ENCODE measurements around the gene ANKRD2. TPM values are rescaled to one million over a fixed set of nuclear protein-coding genes. Genes with fewer than 3 reads are reported as not detected.
"Not testable (repeated sequence)": the region's sequence is repeated elsewhere in the genome, so short reads cannot be mapped to it uniquely, and the experiment has no call there.

Gene ANKRD2
- total RNA-seq, 1 donor from 2014 or later, result 138 TPM

GRCh38 chr10:97566336-97566996 is 6.1 kb upstream of the ANKRD2 start:
- intact Hi-C loops (cut with DNase I), result no loop called here
- no peak for DNase-seq (ENCODE audit: low spot score)

DNA sequence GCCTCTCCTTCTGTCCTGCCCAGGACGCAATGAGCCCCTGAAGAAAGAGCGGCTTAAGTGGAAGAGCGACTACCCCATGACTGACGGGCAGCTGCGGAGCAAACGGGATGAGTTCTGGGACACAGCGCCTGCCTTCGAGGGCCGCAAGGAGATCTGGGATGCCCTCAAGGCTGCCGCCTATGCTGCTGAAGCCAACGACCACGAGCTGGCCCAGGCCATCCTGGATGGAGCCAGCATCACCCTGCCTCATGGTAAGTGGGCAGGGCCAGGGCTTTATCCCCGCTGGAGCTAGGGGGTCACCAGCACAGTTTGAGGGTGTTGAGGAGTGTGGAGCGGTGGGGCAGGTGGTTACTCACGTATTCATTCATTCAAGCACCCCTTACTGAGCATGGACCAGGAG is 4.7 kb upstream of the ANKRD2 start:
- DNase-seq (ENCODE audit: low spot score), result no peak
- intact Hi-C loops (cut with DNase I), result no loop called here

DNA sequence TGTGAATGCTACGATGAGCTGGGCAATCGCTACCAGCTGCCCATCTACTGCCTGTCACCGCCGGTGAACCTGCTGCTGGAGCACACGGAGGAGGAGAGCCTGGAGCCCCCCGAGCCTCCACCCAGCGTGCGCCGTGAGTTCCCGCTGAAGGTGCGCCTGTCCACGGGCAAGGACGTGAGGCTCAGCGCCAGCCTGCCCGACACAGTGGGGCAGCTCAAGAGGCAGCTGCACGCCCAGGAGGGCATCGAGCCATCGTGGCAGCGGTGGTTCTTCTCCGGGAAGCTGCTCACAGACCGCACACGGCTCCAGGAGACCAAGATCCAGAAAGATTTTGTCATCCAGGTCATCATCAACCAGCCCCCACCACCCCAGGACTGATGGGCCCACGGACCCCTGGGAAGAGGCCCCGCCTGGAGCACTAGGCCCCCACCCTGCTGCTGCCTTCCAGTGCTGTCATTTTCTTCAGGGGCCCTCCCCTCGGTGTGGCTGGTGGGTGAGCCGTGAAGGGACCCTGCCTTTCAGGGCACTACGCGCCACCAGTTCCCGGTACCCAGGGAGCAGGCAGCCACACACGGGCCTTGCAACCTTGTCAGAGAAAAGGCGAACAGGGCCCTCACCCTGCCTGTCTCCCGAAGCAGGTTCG is 2.3 kb upstream of the ANKRD2 start:
- DNase-seq (ENCODE audit: low spot score), result no peak

DNA sequence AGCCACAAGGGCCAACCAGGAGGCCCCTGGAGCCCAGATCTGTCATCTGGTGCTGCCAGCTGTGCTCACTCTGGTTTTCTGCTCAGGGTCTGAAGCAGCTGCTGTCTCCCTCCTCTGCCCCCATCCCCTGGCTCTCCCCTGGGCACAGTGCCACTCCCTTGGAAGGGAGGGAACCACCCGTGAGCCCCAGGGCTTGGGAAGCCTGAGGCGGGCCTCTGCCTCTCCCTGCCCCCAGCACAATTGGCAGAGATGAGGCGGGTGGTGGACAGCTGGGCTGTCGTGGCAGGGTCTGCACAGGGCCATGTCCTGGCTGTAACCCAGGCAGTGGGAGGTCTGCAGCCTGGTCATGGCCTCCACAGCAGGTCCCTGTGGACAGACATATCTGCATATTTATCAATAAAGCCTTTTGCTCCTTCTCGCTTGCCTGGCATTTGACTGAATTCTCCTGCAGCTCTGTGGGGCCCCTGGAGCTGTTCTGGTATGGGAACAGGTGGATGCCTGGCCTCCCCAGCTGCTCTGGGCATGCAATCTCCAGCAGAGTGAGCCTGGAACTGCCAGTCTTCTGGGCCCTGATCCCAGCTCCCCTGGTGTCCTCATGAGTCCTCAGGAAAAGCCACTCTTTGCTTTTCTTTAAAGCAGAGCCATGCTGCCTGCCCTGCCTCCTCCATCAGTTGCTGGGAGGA is 1.6 kb upstream of the ANKRD2 start:
- intact Hi-C loops (cut with DNase I), result no loop called here

More for the DNA sequence above, 2.3 kb upstream of the ANKRD2 start:
- intact Hi-C loops (cut with DNase I), result no loop called here

DNA sequence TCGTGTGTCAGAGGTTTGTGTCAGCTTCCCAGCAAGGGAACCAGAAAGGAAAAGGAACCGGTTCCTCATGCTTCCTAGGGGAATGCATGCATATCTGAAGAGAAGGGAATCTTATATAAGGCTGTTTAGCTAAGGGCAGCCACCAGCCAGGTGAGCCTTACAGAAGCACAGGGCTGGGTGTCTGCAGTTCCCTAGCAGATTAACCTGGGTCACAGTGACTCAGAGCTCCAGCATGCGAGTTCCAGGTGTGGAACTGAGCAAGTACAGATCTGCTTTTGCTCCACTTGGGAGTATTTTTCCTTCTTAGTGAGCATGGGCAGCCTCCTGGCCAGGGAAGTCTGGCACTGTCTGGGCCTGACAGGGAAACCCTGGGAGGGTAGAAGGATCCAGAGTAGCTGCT is 957 bp upstream of the ANKRD2 start:
- intact Hi-C loops (cut with DNase I), result no loop called here
- no peak for DNase-seq (ENCODE audit: low spot score)

More for the DNA sequence above, 1.6 kb upstream of the ANKRD2 start:
- DNase-seq (ENCODE audit: low spot score), result no peak

- DNase-seq (ENCODE audit: low spot score), result no peak
Measured at GRCh38 chr10:97573021-97573420, 442 bp downstream of the ANKRD2 start.

DNA sequence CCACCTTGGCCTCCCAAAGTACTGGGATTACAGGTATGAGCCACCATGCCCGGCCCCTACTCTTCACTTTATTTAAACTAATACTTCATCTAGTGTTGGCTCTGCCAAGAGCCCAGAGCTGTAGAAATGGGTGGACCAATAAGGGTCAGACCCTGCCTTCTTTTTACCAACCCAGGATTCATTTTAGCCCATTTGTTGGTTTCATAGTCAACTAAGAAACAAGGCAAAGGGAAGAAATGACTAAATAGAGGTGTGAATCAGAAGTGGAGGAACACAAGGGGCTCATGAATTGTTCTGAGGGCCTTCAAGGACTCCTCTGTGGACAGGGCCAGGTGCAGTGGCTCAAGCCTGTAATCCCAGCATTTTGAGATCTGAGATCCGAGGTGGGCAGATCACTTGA is 1.1 kb downstream of the ANKRD2 start:
- DNase-seq (ENCODE audit: low spot score), result no peak
- intact Hi-C loops (cut with DNase I), result loop anchor here (1.0 kb wide), 2 partner anchors 23 to 36 kb away; no protein-coding TSS in a partner anchor

More at GRCh38 chr10:97573021-97573420, 442 bp downstream of the ANKRD2 start:
- intact Hi-C loops (cut with DNase I), result no loop called here

DNA sequence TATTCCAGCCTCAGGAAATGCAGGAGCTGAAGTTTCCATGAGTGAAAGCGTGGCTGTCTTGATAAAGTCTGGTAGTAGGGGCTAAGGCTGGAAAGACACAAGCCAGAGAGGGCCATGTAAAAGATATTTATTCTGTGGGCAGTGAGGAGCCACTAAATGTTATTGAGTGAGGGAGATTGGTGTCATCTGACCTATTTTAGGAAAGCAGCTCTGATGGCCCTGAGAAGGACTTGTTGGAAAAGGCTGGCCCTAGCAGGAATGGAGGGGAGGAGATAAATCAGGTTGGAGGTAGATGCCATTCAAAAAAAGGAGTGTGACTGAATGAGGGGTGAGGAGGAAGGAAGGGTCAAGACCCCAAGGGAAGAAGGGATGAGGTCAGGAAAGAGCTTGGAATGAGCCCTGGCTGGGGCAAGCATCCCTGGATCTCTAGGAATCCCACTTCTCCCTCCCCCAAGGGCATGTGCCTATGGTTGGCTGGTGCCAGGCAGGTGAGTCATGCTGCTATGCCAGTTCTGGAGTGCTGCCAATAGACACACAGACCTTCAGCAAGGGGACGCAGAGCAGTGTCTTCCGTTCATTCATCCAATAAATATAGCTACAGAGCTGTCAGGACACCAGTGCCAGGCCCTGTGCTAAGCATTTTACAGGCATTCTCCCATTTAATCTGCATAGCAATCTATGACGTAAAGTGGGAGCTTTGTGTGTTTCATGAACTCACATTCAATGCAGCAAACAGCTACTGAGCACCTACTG is 2.0 kb downstream of the ANKRD2 start:
- peak; percentile 85 for DNase-seq (ENCODE audit: low spot score)
- intact Hi-C loops (cut with DNase I), result loop anchor here (1.0 kb wide), 2 partner anchors 22 to 35 kb away; no protein-coding TSS in a partner anchor

DNA sequence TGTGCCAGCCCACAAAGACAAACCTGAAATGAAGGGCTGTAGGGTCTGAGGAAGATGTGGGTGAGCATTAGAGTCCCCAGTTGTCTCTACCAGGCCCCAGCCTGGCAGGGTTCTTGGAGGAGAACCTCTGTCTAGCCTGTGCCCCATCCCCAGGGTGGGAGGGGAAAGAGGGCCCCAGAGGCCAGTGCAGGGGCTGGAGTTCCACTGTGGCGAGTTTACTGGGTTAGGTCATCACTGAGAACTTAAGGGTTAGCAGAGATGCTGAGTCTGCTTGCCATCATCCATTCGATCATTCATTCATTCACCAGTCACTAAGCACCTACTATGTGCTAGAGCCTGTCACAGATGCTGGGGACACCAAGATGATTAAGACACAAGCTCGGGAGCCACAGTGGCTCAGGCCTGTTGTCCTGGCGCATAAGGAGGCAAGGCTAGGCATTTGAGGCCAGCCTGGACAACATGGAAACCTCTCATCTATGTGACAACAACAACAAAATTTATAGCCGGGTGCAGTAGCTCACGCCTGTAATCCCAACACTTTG is 2.6 kb downstream of the ANKRD2 start:
- DNase-seq (ENCODE audit: low spot score), result no peak
- intact Hi-C loops (cut with DNase I), result no loop called here

DNA sequence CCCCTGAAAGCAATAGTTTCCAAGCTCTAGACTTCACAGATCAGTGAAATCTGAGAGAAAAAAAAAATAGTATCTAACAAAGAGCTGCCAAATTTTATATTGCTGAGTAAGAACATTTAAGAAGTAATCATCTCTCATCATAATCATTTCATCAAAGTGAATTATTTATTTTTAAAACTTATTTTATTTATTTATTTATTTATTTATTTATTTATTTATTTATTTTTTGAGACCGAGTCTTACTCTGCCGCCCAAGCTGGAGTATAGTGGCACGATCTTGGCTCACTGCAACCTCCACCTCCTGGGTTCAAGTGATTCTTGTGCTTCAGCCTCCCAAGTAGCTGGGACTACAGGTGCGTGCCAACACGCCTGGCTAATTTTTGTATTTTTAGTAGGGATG is 3.9 kb downstream of the ANKRD2 start:
- DNase-seq (ENCODE audit: low spot score); intact Hi-C loops (cut with DNase I): not testable (repeated sequence)

- DNase-seq (ENCODE audit: low spot score), result no peak
Measured at GRCh38 chr10:97577701-97578100, 5.1 kb downstream of the ANKRD2 start.

DNA sequence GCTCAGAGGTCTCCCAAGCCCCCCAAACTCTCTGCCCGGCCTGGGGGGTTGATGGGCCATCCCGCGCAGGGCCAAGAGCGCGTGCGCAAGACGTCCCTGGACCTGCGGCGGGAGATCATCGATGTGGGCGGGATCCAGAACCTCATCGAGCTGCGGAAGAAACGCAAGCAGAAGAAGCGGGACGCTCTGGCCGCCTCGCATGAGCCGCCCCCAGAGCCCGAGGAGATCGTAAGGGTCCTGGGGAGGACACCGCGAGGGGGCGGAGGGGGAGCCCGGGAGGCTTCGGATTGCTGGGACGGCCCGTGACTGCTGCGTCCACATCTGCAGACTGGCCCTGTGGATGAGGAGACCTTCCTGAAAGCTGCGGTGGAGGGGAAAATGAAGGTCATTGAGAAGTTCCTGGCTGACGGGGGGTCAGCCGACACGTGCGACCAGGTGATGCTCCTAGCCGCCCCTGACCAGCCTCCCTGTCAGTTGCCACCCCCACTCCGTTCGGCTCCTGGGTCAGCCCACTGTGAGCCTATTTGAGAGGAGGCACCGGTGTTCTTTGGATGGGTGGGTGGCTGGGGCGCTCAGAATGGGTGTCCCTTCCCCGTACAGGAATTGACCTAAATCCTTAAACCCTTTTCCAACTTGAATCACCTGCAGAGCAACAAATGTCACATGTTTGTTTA is 5.7 kb downstream of the ANKRD2 start:
- intact Hi-C loops (cut with DNase I), result no loop called here
- DNase-seq (ENCODE audit: low spot score), result no peak

More at GRCh38 chr10:97577701-97578100, 5.1 kb downstream of the ANKRD2 start:
- intact Hi-C loops (cut with DNase I), result no loop called here

- DNase-seq (ENCODE audit: low spot score), result no peak
- intact Hi-C loops (cut with DNase I), result no loop called here
Measured at GRCh38 chr10:97580421-97581367, 8.1 kb downstream of the ANKRD2 start.

- intact Hi-C loops (cut with DNase I), result no loop called here
- DNase-seq (ENCODE audit: low spot score), result no peak
Measured at GRCh38 chr10:97582169-97582568, 9.6 kb downstream of the ANKRD2 start.

DNA sequence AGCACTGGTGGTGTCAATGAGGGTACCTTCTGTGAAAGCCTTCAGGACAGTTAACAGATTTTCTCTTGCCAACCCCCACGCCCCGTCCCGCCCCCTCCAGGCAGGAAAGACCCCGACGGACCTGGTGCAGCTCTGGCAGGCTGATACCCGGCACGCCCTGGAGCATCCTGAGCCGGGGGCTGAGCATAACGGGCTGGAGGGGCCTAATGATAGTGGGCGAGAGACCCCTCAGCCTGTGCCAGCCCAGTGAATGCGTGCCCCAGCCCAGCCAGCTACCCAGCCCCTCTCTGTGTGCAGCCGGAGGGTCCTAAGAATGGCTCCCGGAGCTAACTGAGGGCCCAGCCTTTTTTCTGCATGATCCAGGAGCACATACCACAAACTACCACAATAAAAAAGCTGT is 10.9 kb downstream of the ANKRD2 start:
- intact Hi-C loops (cut with DNase I), result no loop called here
- no peak for DNase-seq (ENCODE audit: low spot score)

DNA sequence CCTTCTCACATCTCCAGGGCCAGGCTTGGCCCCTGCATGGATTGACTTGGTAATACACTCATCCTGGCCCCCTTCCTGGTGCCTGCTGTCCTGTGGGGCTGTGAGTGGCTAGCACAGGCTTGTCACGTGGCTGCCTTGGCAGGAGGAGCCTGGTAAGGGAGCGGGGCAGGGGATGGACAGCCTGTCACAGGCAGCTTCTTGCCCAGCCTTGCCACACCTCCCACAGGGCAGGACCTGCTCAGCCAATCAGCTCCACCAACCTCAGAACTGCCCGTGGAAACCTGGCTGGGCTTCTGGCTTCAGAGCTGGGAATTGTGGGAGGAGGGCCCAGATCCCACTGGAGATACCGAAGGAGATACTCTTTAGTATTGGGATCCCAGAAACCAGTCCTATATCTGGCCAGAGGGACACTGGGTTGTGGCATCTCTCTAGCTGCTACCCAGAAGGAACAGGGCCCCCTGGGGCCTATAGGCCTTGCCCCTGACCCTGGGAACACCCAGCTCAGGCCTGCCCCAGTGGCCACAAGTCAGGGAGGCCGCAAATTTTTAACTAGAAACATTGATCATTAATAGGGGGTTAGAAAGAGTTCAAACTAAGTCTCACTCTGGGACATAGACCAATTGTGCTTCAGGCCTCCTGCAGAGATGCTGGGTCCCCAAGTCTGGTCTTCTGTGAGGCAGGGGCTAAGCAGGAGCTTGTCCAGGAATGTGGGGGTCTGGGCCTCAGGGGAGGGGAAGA is 11.7 kb downstream of the ANKRD2 start, which contains the start of gene HOGA1:
HOGA1 (plus strand) TSS at position 330 of the 738 bp plus-strand sequence; CDS start at position 645, 315 bp downstream.
- DNase-seq (ENCODE audit: low spot score), result peak; percentile 92
- intact Hi-C loops (cut with DNase I), result no loop called here

DNA sequence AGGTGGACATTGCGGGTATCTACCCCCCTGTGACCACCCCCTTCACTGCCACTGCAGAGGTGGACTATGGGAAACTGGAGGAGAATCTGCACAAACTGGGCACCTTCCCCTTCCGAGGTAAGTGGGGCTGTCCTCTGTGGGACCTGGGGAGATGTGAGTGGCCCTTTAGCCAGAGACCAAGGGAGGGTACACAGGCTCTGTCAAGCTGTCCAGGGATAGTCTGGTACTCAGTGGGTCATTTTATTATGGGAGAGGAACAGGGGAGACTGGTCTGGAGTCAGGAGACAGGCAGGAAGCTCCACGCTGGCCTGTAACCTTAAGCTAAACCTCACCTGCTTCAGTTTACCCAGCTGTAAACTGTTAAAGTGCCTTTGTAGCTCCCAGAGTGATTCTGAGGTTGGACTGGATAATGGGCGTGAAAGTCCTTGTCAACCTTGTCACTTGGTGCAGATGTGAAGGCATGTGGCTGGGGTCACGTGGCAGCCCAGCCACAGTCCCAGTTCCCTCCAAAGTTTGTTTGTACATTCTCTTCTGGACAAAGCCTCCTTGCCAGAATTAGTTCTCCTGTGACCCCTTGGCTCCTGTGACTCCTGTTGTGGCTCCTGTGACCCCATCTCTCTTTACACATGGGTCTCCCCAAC is 12.3 kb downstream of the ANKRD2 start:
- intact Hi-C loops (cut with DNase I), result no loop called here
- peak; percentile 58 for DNase-seq (ENCODE audit: low spot score)

All from cardiac septum (tissue), 1 donor.